Mesothelial cell of epicardium (in vitro differentiated cells): ENCODE results near the gene THRB. TPM values are rescaled to one million over a fixed set of nuclear protein-coding genes. Genes with fewer than 3 reads are reported as not detected.

ENCODE experiments used
- DNase-seq, 2 experiments: peaks; one replicate each; pipeline ENCODE4 v3.0.0; 2021; ENCODE audit warnings: low spot score in 2 of 2; ENCODE audit not compliant: unreplicated experiment in 2 of 2
- H3K27ac Mint-ChIP-seq: 2 replicates; pipeline ENCODE4 v1.8.0; 2021; ENCODE audit warnings: mixed read lengths
- H3K27me3 Mint-ChIP-seq: 2 replicates; pipeline ENCODE4 v1.8.0; 2021; ENCODE audit warnings: low read depth, mixed read lengths
- H3K36me3 Mint-ChIP-seq: 2 replicates; pipeline ENCODE4 v1.8.0; 2021; ENCODE audit warnings: mixed read lengths
- H3K4me1 Mint-ChIP-seq: 2 replicates; pipeline ENCODE4 v1.8.0; 2021; ENCODE audit warnings: mixed read lengths
- H3K4me3 Mint-ChIP-seq: 2 replicates; pipeline ENCODE4 v1.8.0; 2021; ENCODE audit warnings: mild to moderate bottlenecking, moderate library complexity, mixed read lengths
- H3K9me3 Mint-ChIP-seq: 2 replicates; pipeline ENCODE4 v1.8.0; 2021; ENCODE audit warnings: mixed read lengths
- total RNA-seq: library from RNA; stranded (reverse); gene quantifications from 3 replicates; pipeline ENCODE4 v1.2.1, GENCODE V29; 2021
- TF ChIP-seq, protein P1 (sequence below): fragments of 200-600 bp; sonication (generic); IDR thresholded peaks from one replicate; pipeline ENCODE4 v1.5.0; 2021; ENCODE audit warnings: antibody characterized with exemption; ENCODE audit not compliant: unreplicated experiment

The THRB gene
- total RNA-seq, 1 donor from 2014 or later = 3.4 TPM

DNA sequence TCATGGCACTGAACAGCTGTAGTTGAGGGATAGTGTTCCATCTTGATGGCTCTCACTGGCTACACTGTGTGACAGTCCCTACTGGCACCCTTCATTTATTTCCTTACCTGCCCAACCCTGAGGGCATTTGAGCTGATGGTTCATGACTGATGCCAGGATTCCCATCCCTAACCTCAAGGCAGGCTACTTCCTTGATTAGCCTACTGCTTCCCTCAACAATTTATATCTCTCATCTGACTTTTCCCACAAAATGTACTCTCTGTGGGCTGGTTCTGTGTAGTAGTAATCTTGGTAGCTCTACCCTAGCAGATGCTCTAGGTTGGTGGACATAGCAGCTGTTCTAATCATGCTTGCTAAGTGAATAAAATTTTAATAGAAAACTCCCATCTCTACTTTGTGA, 106.0 kb downstream of the THRB start:
- no peaks in the 10 kb centered on the region for H3K27me3 Mint-ChIP-seq
- no peak overlapping the region for H3K27ac Mint-ChIP-seq
- no peaks in the 10 kb centered on the region for H3K36me3 Mint-ChIP-seq
- no peaks in the 10 kb centered on the region for H3K9me3 Mint-ChIP-seq
- DNase-seq = no peak
- peaks cover 17% of the 10 kb centered on the region for H3K4me1 Mint-ChIP-seq
- no peak overlapping the region for H3K4me3 Mint-ChIP-seq
- TF ChIP-seq, protein P1, sequence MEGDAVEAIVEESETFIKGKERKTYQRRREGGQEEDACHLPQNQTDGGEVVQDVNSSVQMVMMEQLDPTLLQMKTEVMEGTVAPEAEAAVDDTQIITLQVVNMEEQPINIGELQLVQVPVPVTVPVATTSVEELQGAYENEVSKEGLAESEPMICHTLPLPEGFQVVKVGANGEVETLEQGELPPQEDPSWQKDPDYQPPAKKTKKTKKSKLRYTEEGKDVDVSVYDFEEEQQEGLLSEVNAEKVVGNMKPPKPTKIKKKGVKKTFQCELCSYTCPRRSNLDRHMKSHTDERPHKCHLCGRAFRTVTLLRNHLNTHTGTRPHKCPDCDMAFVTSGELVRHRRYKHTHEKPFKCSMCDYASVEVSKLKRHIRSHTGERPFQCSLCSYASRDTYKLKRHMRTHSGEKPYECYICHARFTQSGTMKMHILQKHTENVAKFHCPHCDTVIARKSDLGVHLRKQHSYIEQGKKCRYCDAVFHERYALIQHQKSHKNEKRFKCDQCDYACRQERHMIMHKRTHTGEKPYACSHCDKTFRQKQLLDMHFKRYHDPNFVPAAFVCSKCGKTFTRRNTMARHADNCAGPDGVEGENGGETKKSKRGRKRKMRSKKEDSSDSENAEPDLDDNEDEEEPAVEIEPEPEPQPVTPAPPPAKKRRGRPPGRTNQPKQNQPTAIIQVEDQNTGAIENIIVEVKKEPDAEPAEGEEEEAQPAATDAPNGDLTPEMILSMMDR = no peak

DNA sequence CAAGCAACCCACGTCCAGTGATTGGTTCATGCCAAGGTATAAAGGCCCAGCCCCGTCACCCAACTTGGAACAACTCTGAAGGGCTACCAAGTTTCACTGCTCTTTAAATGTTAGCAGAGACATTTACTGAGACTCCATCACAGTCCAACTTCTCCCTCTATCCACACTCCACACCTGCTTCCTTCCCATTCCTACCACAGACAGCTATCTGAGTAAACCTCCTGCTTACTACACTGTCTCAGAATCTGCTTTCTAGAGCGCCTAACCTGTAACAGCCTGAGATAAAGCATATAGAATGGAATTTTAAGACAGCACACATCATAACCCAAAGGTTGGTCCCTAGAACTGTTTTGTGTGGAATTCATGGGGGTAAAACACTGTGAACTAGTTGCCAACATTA, 106.5 kb downstream of the THRB start:
- DNase-seq = no peak
- Mint-ChIP-seq H3K27ac (no peak overlapping the region), H3K4me3 (no peak overlapping the region), H3K9me3 (no peaks in the 10 kb centered on the region), H3K36me3 (no peaks in the 10 kb centered on the region), H3K27me3 (no peaks in the 10 kb centered on the region), H3K4me1 (peaks cover 17% of the 10 kb centered on the region)
- TF ChIP-seq, protein P1 = no peak

DNA sequence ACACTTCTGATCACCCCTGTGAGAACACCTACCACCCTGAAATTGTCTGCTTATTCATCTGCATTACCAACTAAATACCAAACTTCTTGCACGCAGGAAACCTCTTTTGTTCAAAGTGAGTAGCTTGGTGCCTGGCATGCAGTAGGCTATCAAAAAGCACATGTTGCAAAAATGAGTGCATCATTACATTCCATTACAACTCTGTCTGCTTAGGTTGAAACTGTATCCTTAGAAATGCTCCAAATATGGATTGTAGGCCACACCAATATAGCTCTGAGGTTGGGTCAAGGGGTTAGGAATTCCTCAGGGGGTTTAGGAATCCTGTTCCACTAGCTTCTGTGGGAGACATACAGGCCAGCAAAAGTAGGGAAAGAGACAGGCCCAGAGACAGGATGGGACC, 107.2 kb downstream of the THRB start:
- Mint-ChIP-seq H3K27me3 (no peaks in the 10 kb centered on the region), H3K4me1 (peaks cover 20% of the 10 kb centered on the region), H3K4me3 (no peak overlapping the region), H3K36me3 (no peaks in the 10 kb centered on the region), H3K27ac (no peak overlapping the region), H3K9me3 (no peaks in the 10 kb centered on the region)
- TF ChIP-seq, protein P1 = no peak
- DNase-seq = no peak

DNA sequence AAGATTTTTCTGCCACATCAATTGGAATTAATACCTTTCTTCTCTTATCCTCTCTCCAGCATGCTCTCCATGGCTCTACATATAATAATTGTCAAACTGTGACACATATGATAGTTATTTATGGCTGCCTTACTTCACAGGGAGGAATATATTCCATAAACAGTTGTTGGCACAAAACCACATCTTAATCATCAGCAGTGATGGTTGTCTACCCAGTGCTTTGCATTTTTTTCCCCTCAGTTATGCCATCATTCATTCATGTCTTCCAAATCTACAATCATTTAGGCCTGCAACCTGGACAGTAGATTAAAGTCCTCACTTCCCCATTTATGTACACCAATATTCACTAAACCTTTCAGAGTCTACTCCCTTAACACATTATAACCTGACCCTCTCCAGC, 107.7 kb downstream of the THRB start:
- Mint-ChIP-seq H3K27me3 (no peaks in the 10 kb centered on the region), H3K27ac (no peak overlapping the region), H3K4me3 (no peak overlapping the region), H3K4me1 (peaks cover 20% of the 10 kb centered on the region), H3K36me3 (no peaks in the 10 kb centered on the region), H3K9me3 (no peaks in the 10 kb centered on the region)
- TF ChIP-seq, protein P1 = no peak
- no peak for DNase-seq

DNA sequence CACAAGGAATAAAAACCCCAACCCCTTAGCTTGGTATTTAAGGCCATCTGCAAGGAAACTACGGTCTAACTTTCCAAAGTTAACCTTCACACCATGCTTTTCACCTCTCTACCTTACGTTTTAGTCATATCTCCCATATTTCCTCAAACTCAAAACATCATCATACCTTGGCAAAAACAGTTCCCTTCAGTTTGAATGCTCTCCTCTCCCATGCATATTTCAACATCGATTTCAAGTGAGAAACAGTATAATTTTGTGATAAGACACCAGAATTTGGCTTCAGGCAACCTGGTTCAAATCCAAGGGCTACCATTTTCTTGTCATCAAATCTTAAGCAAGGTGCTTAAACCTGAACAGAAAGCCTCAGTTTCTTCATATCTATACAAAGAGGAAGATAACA, 108.2 kb downstream of the THRB start:
- Mint-ChIP-seq H3K4me3 (no peak overlapping the region), H3K9me3 (no peaks in the 10 kb centered on the region), H3K27ac (no peak overlapping the region), H3K4me1 (peaks cover 25% of the 10 kb centered on the region), H3K36me3 (no peaks in the 10 kb centered on the region), H3K27me3 (no peaks in the 10 kb centered on the region)
- TF ChIP-seq, protein P1 = no peak
- DNase-seq = no peak

DNA sequence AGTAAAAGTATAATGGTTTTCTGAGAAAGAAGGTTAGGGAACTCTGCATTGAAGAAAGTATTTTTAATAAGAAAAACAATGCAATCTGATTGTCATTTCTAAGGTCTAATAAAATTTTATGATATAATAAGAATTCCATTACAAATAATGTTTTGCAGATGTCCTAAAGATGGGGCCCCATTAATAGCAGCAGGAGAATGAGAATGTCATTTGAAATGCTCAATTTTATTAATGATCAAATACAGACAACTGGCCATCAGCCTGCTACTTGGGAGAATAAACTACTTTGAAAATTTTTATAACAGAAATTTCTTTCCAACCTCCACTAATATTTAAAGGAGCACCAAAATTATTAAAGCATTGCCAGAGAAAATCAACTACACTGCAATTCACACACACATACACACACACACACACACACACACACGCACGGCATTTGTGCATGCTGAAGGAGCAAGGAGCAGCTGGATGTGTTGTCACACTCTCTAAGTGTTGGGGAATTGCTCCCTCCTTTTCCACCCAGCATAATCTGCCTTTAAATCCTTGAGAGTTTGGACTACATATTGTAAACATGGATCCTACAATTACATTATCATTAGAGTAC, 109.5 kb downstream of the THRB start:
- H3K9me3 Mint-ChIP-seq = no peaks in the 10 kb centered on the region
- TF ChIP-seq, protein P1 = no peak
- no peak overlapping the region for H3K4me3 Mint-ChIP-seq
- no peaks in the 10 kb centered on the region for H3K36me3 Mint-ChIP-seq
- H3K27ac Mint-ChIP-seq = no peak overlapping the region
- peaks cover 27% of the 10 kb centered on the region for H3K4me1 Mint-ChIP-seq
- H3K27me3 Mint-ChIP-seq = no peaks in the 10 kb centered on the region
- DNase-seq = no peak
